ENCODE measurements around the gene IGF2BP2. TPM values are rescaled to one million over a fixed set of nuclear protein-coding genes. Genes with fewer than 3 reads are reported as not detected.

The IGF2BP2 gene
- total and polyA plus RNA-seq, 2 of the 8 experiments (the other 6 are each of a cell fraction or from before 2014, with no cell fraction given) = 7.4 to 121 TPM

- no peak for TF ChIP-seq RAD21 (IDR thresholded peaks at IDR 0.05 in 1 of 2, conservative IDR thresholded peaks at IDR 0.05 in 1 of 2; ENCODE audit: low read depth in 2 of 2, low read length in 2 of 2)
- no peak for TF ChIP-seq POLR2A (IDR thresholded peaks at IDR 0.05; ENCODE audit: control extremely low read depth in 1 of 2, low read depth in 2 of 2, low read length in 2 of 2)
- no peak for TF ChIP-seq TCF12 (IDR thresholded peaks at IDR 0.05; ENCODE audit: low read depth, low read length)
- TF ChIP-seq RBBP5 (IDR thresholded peaks at IDR 0.05; ENCODE audit: borderline replicate concordance, low read depth, low read length) = no peak
- no peak for TF ChIP-seq CHD7 (IDR thresholded peaks at IDR 0.05; ENCODE audit: insufficient replicate concordance, low read length)
- no peak for TF ChIP-seq TAF7 (optimal IDR thresholded peaks at IDR 0.05; ENCODE audit: borderline replicate concordance, low read depth, low read length)
- TF ChIP-seq EP300 (IDR thresholded peaks at IDR 0.05; ENCODE audit: borderline replicate concordance in 1 of 2, low read depth in 2 of 2, low read length in 2 of 2) = no peak
- no peak for TF ChIP-seq HDAC2 (IDR thresholded peaks at IDR 0.05; ENCODE audit: borderline replicate concordance in 1 of 2, low read depth in 2 of 2, low read length in 2 of 2)
Observed at GRCh38 chr3:185831990-185832389, 7.1 kb upstream of the IGF2BP2 start (continued).

Data from H1 (cell line).